HFF-Myc (cell line): ENCODE measurements around the gene KLHL26.
A peak's percentile ranks its signal among the peaks of the same experiment; 100 is the strongest.

Source experiments
- DNase-seq: peaks from one replicate; pipeline ENCODE4 v3.0.0-alpha.2; 2011; ENCODE audit warnings: low read depth; ENCODE audit errors: extremely low read depth
- H3K4me3 ChIP-seq: replicated peaks from 2 replicates; pipeline ENCODE4 v1.5.1; 2011; ENCODE audit warnings: low read depth, mild to moderate bottlenecking, control low read depth, low read length
- CTCF ChIP-seq: IDR thresholded peaks from 2 replicates; pipeline ENCODE4 v1.5.1; 2012; ENCODE audit warnings: mild to moderate bottlenecking, low read depth, low read length, control low read depth; ENCODE audit errors: missing control alignments

Gene KLHL26

GRCh38 chr19:18670312-18670711, 33.5 kb downstream of the KLHL26 start:
- no peak for DNase-seq
- no peak overlapping the region for H3K4me3 ChIP-seq
- no peak for TF ChIP-seq CTCF

GRCh38 chr19:18671303-18672043, 34.6 kb downstream of the KLHL26 start:
- no peak overlapping the region for H3K4me3 ChIP-seq
- no peak for DNase-seq
- no peak for TF ChIP-seq CTCF

GRCh38 chr19:18672044-18672451, 35.2 kb downstream of the KLHL26 start:
- no peak for DNase-seq
- no peak for TF ChIP-seq CTCF
- no peak overlapping the region for H3K4me3 ChIP-seq

- no peak overlapping the region for H3K4me3 ChIP-seq
- no peak for DNase-seq
- TF ChIP-seq CTCF, result peak; percentile 37
These were observed 35.9 kb downstream of the KLHL26 start for GRCh38 chr19:18672606-18673337.

GRCh38 chr19:18674616-18675015, 37.8 kb downstream of the KLHL26 start:
- no peak overlapping the region for H3K4me3 ChIP-seq
- no peak for DNase-seq
- TF ChIP-seq CTCF, result no peak

- no peak for DNase-seq
- peak; percentile 52 for TF ChIP-seq CTCF
- no peak overlapping the region for H3K4me3 ChIP-seq
These were observed 39.0 kb downstream of the KLHL26 start for GRCh38 chr19:18675779-18676178.
